HG02798 (cell line): ENCODE results near the gene SLIT3.
"Not testable (repeated sequence)": the region's sequence is repeated elsewhere in the genome, so short reads cannot be mapped to it uniquely, and the experiment has no call there.

Experiments
- ATAC-seq: cut with Tn5 transposase; IDR thresholded peaks from one replicate; pipeline ENCODE4 v1.9.1; 2021; ENCODE audit warnings: mild to moderate bottlenecking; ENCODE audit not compliant: unreplicated experiment, poor library complexity

SLIT3 gene

GRCh38 chr5:168770996-168771395, 529.9 kb downstream of the SLIT3 start:
- ATAC-seq: no peak

DNA sequence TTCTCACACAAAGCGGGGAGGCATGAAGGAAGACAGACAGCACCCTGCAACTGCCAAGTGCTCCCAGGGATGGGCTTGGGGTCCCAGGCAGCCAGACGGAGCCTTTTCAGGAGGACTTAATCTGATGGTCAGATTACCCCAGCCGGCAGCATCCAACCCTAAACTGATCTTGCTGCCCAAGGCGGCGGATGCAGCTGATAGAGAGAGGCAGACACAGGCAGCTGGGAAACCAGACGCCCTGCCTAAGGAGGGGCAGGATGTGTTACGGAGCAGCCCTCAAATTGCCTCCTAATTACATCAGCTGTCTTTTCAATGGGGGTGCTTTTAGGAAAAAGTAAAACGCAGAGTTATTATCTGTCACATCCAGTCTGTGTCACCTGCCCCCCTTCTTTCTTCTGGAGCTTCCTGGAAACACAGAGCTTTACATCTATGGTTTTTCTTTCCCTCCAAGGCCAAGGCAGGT, 530.9 kb downstream of the SLIT3 start:
- ATAC-seq: no peak

- no peak for ATAC-seq
Observed at GRCh38 chr5:168768172-168768571, 532.8 kb downstream of the SLIT3 start.

DNA sequence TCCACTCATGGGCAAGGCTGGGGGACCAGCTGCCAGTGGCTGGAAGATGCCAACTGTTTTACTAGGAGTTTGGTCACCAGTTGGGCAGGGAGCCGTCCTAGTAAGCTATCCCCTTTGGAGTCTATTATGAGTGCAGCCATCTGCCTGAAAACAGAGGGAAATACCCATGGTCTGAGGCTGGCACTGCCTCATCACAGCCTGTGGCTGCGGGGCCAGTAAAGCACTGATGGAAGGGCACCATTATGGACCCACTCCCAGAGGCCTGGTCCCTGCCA, 534.6 kb downstream of the SLIT3 start:
- no peak for ATAC-seq

- ATAC-seq: no peak
Observed at GRCh38 chr5:168765551-168766425, 535.2 kb downstream of the SLIT3 start.

DNA sequence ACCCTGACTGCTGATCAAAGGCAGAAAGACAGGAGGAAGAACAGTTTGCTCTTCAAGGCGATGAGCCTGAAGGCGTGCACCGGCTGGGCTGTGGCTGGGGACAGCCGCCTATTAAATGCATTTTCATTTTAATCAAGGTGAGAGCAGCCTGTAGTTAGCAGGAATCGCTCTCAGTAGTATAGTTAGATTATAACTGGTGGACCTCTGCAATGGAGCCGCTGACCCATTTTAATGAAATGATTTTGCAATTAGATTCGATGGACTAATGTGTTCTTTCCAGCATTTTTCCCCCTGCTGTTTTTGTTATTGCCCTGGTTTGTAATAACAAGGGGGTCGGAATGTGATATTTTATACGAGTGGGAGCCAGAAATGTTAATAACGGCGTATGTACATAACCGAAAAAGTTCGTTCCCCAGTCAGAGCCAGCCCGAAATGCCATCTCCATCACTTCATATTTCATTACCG, 535.8 kb downstream of the SLIT3 start:
- no peak for ATAC-seq

DNA sequence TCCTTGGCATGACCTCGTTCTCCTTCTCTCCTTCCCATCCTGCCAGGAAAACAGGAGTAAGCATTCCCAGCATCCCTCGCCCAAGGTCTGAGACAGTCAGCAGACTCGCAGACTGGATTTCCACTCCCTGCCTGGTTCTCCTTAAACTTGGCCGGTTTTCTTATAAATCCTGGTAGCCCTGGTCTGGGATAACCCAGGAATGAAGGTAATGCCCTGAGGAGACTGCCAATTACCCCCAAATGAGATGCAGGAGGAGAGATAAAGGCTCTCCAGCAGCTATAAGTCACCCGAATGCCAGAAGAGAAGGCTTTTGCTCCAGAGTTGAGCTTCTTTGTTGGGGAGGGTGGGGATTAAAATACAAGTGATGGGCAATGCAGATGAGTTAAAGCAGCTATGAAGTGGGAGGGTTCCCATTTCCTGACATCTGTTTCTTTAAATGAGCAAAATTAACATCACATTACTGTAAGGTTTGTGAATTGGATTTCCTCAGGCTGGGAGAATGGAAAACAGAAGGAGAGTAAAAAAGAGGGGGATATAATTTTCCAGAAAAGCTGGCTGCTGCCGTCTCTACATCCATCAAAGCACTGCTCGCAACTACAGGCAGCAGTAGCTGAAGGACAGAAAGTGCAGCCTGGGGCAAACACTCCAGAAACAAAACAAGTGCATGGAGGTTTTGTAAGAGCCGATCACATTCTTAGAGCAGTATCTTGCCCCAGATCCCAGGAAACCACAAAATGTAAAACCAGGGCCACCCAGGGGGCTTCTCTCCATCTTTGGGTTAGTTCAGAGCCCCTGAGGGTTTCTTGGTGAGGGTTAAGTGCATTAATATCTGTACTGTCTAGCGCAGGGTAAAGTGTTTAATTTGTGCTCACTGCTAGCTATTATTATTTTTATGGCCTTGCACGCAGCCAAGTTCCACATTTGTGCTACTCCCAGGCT, 544.2 kb downstream of the SLIT3 start:
- no peak for ATAC-seq

DNA sequence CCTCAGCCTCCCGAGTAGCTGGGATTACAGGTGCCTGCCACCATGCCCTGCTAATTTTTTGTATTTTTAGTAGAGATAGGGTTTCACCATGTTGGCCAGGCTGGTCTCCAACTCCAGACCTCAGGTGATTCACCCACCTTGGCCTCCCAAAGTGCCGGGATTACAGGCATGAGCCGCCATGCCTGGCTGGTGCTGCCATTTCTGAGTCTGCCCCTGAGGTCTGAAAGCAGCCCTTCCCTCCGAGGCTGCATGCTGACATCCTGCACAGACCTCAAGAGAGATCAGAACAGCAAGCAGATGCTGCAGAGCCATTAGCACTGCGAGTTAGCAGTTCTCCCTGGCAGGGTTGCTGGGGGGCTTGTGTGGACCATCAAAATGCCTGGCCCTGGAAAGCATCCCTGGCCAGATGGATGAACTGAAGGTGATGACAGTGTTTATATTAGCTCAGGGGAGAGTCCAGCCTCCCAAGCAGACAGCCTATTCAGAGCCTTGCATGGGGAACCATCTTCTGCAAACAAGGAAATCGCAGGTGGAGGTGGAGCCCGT, 545.3 kb downstream of the SLIT3 start:
- no peak for ATAC-seq

DNA sequence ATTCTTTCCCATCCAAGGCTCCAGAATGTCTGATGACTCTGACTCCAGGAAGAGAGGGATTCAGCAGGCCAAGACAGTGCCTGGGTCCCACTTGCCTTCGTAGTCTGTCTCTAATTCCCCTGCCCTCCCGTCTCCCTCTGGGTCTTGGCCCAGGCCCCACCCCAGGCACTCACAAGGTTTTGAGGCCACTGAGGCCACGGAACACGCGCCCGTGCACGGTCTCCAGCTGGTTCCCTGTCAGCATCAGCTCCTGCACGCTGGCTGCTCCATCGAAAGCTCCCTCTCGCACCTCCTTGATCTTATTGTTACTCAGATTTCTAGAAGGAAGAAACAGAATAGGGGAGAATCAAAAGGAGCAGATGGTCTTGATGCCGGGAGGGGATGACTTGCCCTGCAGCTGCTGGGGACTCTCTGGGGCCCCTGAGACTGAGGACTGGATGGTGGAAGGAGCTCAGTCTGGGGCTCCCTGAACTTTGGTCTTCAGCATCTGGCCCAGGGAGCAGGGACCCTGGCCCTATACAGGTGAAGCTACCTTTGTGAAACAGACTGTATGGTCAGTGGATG, 547.2 kb downstream of the SLIT3 start:
- no peak for ATAC-seq

DNA sequence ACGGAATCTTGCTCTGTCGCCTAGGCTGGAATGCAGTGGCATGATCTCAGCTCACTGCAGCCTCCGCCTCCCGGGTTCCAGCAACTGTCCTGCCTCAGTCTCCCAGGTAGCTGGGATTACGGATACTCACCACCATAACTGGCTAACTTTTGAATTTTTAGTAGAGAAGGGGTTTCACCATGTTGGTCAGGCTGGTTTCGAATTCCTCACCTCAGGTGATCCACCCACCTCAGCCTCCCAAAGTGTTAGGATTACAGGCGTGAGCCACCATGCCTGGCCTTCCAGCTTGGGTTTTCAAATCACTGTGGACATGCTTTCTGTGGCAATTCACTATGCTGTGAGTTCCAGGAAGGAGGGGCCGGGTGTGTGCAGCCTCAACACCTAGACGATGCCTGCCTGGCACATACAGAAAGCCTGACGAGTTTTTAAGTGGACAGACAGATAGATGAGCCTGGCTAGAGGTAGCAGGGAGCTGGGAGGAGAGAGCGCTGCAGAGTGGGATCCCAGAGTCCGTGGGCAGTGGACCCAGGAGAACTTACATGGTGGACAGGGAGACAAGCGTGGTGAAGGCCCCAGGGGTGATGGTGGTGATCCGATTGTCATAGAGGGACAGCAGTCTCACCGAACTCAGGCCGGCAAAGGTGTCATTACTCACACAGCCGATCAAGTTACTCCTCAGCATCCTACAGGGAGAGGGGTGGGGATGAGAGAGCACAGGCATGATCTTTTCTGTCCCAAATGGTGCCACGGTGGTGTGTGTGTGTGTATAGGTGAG, 548.3 kb downstream of the SLIT3 start:
- ATAC-seq: no peak

DNA sequence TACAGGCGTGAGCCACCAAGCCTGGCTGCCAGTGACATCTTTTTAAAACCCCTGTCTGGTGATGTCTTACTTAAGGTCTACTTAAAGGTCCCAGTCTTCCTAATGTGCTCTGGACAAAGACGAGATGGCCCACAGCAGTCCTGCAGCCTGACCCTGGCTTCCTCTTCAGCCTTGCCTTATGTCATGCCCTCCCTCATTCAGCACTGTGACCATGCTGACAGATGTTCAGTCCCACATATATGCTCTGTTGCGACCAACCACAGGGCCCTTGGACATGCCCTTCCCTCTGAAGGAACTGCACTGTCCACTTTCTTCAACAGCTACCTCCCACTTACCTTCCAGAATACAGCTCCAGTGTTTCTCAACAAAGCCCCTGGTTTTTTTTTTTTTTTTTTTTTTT, 548.9 kb downstream of the SLIT3 start:
- no peak for ATAC-seq

- no peak for ATAC-seq
Observed at GRCh38 chr5:168750926-168751325, 550.0 kb downstream of the SLIT3 start.

GRCh38 chr5:168749391-168750100, 551.4 kb downstream of the SLIT3 start:
- no peak for ATAC-seq

GRCh38 chr5:168747987-168748777, 552.8 kb downstream of the SLIT3 start:
- peak; percentile 69 for ATAC-seq

GRCh38 chr5:168746893-168747640, 553.9 kb downstream of the SLIT3 start:
- no peak for ATAC-seq

DNA sequence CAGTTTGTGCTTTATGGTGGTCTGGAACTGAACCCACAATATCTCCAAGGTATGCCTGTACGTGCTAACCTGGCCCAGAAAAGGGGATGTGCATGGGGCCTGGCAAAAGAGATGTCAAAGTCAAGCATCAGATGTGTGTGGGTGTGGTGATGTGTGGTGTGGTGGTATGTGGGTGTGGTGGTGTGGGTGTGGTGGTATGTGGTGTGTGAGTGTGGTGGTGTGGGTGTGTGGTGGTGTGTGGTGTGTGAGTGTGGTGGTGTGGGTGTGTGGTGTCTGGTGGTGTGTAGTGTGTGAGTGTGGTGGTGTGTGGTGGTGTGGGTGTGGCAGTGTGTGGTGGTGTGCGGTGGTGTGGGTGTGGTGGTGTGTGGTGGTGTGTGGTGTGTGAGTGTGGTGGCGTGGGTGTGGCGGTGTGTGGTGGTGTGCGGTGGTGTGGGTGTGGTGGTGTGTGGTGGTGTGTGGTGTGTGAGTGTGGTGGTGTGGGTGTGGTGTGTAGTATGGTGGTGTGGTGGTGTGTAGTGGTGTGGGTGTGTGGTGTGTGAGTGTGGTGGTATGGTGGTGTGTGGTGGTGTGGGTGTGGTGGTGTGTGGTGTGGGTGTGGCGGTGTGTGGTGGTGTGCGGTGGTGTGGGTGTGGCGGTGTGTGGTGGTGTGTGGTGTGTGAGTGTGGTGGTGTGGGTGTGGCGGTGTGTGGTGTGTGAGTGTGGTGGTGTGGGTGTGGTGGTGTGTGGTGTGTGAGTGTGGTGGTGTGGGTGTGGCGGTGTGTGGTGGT, 554.6 kb downstream of the SLIT3 start:
- not testable (repeated sequence) for ATAC-seq

- ATAC-seq: no peak
Observed at GRCh38 chr5:168743617-168744016, 557.3 kb downstream of the SLIT3 start.
